Inflammatory macrophage (primary cell): Measurements from ENCODE around the gene MGA.

Source experiments
- DNase-seq, 2 donors: peaks; one replicate each; pipeline ENCODE4 v3.0.0-alpha.2; 2020 to 2022

The MGA gene

DNA sequence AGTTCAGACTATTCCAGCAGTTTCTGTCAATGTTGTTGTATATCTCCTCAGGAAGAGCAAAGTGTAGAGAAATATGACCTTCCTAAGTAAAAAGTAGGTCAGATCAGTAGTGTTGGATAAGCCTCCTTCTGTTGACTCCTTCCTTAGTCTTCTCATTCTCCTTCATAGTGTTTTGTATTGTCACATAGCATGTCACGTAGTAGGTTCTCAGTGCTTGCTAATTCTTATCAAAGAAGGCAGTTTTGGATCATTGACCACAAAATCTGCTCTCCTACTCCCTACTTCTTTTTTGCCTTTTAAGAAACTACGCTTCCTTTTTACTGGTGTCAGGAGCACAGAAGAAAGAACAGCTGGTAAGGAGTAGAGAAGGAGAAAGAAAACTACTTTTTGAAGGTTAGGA lies 1.0 kb upstream of the MGA start:
- DNase-seq: no peak

DNA sequence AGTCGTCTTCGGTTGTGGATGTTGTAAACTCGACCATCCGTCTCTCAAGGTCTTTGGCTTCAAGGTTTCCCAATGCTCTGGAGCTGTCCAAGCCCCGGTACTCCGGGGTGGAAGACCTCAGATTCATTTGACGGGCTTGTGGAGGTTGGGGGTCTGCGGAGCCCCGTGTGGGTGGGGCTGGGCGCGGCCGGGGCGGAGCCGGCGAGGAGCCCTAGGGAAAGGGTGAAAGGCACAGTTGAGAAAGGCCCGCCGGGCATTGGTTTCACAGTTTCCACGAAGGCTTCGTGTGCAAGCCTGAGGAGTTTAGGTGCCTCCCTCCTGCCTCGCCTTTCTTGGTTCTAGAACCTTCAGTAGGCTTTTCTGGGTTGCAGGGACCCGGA lies 360 bp upstream of the MGA start:
- DNase-seq: no peak

DNA sequence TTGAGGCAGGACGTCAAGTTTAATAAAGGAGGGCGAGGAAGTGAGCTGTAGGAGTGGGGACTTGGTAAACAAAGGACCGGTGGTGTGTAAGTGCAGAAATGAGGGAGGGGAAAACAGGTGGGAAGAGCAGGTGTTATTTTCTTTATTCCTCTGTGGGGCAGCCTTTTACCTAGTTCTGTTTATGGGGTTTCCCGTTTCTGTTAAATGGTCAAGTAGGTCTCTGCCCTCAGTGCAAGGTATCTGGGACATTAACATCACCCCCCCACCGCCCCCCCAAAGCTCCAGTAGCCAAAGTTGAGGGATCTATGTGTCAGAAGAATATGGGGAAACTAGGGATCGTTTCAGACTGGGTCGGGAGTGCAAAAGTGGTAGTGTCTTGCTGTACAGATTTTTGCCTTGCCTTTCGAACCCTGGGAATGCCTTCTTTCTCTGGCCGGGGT lies 893 bp downstream of the MGA start:
- DNase-seq: no peak

DNA sequence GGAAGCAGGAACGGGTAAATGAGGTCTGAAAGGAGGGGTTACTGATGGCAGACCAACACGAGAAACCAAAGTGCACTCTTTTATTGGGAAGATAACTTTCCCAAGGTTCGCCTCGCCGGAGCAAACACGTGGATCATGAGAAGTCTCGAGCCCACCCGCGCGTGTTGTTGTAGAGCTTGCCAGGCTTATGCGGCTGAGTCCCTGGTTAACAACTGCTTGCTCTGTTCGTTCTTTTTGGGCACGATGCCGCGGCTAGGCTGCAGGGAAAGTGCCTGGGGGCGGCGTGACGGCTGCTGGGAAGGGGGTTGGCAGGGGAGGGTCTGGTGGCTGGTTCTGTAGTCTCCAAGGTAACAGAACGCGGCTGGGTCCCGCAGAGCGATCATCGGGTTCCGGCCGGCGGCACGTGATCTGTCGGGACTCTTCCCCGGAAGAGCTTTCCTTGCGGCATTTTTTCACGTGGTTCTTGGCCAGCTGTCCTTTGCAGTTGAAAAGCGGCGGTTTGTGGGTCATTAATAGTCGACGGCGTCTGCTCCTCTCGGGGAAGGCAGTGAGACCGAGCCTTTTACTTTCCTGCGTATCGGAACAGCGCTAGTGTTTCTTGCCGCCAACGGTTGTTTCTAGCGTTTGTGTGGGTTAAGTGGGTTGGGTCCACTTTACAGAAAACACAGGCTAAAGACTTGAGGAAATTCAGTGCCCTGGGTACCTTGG lies 1.5 kb downstream of the MGA start:
- DNase-seq: peak; percentile 82 to 91

DNA sequence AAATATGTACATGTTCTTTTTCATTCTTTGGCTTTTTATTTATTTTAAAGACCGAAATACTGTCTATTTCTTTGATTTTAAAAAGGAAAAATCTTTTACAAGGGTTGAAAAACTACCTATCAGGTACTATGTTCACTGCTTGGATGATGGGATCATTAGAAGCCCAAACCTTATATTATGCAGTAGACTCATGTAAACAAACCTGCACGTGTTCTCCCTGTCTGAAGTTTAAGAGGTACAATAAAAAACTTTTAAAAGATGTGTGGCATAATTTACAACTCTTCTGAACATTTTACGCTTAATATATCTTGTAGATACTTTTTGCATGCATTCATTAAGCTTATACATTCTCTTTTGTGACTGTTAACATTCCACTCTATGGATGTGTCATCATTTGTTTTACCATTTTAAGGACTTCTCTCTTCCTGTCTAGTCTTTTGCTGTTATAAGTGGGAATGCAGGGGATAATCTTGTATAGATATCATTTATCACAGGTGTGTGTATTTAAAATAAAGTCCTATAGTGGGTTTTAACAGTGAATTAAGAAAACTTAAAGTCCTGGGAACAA lies 6.2 kb downstream of the MGA start:
- DNase-seq: no peak

DNA sequence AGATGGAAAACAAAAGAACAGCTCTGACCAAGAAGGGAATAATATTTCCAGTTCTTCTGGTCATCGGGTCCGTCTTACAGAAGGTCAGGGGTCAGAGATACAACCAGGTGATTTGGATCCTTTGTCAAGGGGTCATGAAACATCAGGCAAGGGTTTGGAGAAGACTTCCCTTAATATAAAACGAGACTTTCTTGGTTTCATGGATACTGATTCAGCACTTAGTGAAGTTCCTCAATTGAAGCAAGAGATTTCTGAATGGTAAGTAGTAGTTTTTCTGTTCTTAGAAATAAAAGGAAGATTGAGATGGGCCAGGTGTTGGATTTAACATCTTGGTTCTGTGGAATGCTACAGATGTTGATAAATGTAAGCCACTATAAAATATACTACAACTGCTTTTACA lies 9.5 kb downstream of the MGA start:
- DNase-seq: peak; percentile 33 to 37

DNA sequence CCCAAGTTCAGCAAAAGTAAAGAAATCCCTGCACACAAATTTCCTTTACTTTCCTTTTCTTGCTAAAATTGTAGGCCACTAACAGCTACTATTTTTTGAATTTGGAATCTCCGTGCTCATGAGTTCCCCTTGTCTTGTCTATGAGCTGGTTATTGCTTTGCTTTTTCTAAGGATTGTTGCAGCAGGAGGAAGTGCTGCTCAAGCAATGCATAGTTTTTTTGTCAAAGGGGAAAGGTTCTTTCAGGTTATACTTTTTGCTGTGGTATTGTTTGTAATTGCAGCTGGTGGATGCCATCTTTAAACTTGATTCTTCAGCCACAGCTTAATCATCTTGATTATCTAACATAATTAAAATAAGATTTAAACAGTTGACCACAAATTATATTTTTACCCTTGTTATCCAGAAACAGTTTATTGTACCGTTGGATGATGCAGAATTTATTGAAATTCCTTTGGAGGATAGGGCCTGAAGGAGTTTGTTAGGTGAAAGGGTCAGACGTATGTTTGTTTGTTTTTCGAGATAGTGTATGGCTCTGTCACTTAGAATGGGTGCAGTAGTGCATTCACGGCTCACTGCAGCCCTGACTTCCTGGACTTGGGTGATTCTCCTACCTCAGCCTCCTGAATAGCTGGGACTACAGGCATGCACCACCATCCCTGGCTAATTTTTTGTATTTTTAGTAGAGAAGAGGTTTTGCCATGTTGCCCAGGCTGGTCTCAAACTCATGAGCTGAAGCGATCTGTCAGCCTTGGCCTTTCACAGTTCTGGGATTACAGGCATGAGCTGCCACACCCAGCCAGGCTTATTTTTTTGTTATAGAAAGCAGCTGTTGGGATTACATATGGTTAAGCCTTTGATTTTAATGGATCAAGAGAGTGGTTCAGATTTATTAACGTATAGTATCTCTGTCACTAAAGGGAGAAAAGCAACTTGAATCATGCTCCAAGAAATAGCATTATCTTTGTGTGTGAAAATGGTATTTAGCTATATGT lies 11.7 kb downstream of the MGA start:
- peak; percentile 11 to 44 for DNase-seq

DNA sequence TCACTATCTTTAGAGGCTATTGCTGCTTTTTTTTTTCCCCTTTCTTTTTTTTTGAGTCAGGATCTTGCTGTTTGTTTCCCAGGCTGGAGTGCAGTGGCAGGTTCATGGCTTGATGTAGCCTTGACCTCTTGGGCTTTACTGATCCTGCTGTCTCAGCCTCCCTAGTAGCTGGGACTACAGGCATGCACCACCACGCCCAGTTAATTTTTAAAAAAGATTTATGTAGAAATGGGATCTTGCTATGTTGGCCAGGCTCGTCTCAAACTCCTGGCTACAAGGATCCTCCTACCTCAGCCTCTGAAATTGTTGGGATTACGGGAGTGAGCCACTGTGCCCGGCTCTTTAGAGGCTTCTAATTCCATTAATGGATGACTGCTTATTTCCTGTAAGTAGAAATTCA lies 15.1 kb downstream of the MGA start:
- DNase-seq: no peak

DNA sequence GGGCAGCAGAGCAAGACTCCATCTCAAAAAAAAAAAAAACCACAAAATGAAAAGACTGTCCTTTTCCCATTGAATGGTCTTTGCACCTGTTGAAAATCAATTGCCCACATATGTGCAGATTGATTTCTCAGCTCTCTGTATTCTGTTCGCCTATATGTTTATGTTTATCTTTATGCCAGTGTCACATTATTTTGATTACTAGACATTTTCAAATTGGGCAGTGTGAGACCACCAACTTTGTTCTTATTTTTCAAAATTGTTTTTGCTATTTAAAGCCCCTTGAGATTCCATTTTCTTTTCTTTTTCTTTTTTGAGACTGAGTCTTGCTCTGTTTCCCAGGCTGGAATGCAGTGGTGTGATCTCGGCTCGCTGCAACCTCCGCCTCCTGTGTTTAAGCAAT lies 18.5 kb downstream of the MGA start:
- no peak for DNase-seq

DNA sequence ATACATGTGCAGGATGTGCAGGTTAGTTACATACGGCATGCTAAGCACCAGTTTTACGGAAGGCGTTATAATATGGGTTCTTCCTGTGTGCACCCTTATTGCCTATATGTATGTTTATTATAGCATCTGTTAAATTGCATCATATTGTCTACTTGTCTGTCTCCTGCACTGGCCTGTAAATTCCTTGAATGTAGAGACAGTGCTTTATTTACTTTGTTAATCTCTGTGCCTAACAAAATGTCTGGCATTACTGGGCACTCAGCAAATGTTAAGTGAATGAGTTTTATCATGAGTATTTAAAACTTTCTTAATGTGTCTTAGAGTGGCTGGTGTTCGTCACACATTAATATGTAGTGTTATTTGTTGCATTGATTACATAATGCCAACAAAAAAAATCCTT lies 23.8 kb downstream of the MGA start:
- DNase-seq: no peak

DNA sequence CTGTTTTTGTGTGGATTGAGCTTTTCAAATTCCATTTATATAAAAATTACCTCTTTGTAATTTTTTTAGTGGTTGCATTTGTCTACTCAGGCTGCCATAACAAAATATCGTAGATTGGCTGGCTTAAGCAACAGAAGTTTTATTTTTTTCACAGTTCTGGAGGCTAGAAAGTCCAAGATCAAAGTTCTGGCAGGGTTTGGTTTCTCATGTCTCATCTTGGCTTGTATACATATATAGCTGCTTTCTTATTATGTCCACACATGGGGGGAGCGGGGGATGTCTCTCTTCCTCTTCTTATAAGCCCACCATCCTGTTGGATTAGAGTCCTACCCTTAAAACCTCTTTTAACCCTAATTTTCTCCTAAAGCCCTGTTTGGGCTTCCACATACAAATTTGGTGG lies 28.5 kb downstream of the MGA start:
- DNase-seq: no peak

DNA sequence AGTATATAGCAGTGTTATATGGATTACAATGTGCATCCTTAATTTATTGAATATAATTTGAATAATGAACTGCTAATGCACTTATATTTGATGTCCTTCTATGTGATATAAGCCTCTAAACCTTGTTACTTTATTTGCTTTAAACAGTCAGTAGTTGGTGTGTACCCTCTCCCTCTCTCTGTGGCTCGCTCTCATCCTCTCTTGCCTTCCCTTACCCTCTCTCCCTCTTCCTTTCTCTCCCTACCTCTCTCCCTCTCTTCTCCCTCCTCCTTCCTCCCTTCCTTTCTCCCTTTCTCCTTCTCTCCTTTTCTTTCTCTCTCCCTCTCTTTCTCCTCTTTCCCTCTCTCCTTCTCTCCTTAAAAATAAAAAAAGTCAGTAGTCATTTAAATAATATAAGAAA lies 28.9 kb downstream of the MGA start:
- DNase-seq: no peak

DNA sequence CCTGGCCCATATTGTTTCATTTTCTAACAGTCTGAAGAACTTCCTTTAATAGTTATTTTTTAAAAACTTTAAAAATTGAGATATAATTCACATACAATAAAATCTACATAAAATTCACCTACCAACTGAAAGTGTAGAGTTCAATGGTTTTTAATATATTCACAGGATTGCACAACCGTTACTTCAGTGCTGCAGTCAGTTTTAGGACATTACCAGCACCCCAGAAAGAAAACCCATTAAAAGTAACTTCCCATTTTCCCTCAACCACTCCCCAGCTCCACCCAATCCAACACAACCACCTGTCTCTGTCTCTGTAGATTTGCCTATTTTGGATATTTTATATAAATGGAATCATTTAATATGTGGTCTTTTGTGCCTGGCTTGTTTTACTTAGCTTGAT lies 29.6 kb downstream of the MGA start:
- DNase-seq: peak; percentile 31 to 66

DNA sequence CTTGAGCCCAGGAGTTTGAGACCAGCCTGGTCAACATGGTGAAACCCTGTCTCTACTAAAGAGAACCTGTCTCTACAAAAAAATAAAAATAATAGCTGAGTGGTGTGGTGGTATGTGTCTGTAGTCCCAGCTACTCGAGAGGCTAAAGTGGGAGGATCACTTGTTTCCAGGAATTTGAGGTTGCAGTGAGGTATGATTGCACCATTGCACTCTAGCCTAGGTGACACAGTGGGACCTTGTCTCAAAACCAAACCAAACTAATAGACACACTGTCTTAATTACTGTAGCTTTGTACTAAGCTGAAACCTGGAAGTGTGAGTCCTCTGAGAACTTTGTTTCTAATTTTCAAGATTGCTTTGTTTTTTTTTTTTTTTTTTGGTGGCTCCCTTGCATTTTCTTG lies 30.4 kb downstream of the MGA start:
- DNase-seq: no peak

DNA sequence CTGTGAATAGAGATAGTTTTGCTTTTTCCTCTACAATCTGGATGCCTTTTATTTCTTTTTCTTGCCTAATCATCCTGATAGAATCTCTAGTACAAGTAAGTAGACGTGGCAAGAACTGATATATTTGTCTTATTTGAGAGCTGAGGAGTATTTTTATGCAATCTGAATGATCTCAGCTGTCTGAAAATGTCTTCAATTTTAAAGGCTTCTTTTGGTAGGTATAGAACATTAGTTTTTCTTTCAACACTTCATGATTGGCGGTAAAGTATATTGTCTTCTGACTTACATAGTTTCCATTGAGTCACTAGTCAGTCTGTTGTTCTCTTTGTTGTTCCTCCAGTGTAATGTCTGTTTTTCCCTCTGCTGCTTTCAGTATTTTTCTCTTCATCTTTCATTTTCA lies 31.3 kb downstream of the MGA start:
- no peak for DNase-seq

DNA sequence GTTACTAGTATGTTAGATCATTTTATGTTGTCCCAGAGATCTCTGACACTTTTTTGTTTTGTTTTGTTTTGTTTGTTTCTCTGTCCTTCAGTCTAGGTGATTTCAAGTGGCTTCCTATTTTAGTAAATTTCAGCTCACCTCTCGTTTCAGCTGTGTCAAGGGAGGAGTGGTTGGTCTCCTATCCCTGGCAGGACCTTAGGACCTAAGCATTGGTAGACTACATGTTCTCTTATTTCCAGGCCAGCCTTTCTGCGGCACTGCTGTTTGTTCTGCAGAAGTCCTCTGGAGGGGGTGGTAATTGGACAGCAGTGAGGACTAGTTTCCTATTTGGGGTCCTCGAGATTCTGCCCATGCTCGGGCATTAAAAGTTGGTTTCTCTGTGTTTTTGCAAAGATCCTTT lies 31.8 kb downstream of the MGA start:
- no peak for DNase-seq

DNA sequence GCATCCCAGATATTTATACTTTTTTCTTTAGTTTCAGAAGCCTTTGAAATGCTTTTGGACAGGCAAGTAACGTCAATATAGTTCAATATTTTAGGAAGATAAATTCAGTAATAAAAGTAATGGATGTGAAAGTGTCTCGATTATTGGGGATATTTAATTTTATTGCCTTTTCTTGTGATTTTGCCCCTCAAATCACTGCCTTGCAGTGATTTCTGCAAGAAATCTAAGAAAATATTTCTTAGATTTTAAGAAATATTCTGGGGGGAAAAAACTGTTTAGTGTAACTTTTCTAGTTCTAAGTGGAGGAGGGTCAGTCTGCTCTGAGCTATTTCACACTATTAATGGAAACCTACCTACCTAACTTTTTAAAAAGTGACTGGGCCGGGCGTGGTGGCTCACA lies 33.6 kb downstream of the MGA start:
- no peak for DNase-seq

DNA sequence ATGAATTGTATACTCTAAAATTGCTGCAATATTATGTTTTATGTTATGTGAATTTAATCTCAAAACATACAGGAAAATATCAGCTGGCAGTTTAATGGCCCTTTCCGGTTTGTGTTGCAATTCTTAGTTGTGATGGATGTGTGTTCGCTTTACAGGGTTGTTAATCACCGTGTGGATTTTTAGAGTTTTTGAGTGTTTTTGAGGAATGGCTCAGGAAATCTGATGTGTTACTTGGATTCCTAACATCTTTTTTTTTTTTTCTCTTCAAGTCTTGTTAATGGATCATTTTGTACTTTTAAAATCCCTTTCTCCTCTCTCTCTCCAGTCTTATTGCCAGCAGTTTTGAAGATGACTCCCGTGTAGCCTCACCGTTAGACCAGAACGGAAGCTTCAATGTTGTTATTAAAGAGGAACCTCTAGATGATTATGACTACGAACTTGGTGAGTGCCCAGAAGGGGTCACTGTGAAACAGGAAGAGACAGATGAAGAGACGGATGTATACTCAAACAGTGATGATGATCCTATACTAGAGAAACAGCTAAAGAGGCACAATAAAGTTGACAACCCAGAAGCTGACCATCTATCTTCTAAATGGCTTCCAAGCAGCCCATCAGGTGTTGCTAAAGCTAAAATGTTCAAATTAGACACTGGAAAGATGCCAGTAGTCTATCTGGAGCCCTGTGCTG lies 35.7 kb downstream of the MGA start:
- peak; percentile 60 to 77 for DNase-seq

DNA sequence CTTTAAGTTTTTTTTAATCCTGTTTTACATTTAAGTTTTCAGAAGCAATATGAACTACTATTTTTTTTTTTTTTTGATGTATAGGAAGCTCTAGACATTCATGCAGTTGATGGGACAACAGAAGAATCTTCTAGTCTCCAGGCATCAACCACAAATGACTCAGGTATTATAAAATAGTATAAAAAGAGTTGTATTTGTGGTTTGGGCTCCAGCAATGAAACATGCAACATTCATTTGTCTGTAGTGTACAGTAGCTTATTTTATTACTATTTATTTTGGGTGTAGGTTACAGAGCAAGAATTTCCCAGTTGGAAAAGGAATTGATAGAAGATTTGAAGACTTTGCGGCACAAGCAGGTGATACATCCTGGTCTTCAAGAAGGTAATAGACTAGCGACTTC lies 38.6 kb downstream of the MGA start:
- no peak for DNase-seq

DNA sequence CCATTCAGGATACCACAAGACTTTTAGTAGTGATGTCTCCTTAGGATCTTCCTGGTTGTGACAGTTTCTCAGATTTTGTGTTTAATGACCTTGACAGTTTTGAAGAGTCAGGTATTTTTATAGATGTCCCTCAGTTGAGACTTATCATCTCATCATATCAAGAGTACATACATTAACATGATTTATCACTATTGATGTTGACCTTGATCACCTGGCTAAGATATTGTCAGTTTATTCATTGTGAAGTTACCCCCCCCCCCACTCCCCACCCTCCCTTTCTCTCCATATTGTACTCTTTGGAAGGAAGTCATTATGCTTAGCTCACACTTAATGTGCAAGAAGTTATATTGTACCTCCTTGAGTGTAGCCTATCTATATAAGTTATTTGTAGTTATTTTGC lies 42.9 kb downstream of the MGA start:
- DNase-seq: no peak

DNA sequence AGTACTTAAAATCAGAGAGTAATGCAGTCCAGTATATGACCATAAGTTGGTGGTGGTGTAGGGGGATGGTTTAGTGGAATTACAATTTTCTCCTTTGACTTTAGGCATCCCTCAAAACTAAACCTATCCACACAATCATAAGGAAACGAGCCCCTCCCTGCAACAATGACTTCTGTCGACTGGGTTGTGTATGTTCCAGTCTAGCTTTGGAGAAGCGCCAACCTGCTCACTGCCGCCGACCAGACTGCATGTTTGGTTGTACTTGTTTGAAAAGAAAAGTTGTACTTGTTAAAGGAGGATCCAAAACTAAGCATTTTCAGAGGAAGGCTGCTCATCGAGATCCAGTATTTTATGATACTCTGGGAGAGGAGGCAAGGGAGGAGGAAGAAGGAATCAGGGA lies 52.8 kb downstream of the MGA start:
- DNase-seq: no peak

DNA sequence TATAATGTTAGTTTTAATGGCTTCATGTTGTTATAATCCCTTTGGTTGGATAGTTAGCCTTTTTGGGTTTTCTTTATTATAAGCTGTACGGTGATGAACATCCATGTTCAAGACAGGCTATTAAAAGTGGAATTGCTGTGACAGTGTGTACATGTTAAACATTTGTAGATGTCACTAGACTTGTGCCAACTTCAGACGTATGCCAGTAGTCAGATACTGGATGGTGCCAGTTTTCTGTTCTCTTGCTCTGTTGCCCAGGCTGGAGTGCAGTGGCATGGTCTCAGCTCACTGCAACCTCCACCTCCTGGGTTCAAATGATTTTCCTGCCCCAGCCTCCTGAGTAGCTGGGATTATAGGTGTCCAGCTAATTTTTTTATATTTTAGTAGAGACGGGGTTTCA lies 54.1 kb downstream of the MGA start:
- DNase-seq: no peak

DNA sequence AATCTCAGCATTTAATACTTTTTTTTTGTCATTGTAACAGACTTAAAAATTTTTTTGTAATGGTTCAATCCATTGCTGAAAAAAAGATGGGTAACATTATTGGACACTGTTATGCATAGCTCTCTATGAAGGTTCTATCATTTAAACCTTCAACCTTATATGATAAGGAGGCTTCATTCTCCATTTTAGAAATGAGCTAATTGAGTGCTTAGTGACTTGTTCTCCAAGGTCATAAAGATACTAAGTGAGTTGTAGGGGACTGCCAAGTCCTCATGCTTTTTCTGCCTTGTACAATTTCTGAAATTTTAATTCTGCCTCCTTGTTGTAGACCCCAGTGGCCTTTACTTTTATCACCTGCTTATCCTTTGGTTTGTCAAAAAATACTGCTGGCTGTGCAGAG lies 56.7 kb downstream of the MGA start:
- no peak for DNase-seq
